ENCODE results near the gene RASAL2.
"Not testable (repeated sequence)": the region's sequence is repeated elsewhere in the genome, so short reads cannot be mapped to it uniquely, and the experiment has no call there.

Gene RASAL2

DNA sequence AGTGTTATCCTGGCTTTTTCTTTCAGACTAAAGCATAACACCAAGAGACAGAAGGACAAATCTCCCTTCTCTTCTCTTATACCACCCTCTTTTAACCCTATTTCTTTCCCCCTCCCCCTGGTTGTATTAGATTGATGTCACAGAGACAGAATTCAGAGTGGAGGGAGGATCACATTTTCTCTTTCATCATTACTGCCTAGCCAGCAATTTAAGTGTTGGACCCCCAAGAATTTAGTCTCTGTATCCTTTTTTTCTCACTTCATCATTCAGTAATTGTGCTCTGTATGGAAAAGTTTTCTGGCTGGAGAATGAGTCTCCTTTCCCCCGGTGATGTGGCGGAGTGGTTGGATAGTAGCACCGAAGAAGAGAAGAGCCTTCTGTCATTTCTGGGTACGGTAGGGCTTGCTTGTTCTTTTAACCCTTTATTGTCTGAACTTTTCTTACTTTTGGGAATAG lies 278.1 kb downstream of the RASAL2 start:
- no peak for DNase-seq (ENCODE audit: low read depth in 1 of 2, low spot score in 1 of 2)

- DNase-seq (ENCODE audit: low read depth in 1 of 2, low spot score in 1 of 2): no peak
Measured at GRCh38 chr1:178374016-178374415, 280.1 kb downstream of the RASAL2 start.

DNA sequence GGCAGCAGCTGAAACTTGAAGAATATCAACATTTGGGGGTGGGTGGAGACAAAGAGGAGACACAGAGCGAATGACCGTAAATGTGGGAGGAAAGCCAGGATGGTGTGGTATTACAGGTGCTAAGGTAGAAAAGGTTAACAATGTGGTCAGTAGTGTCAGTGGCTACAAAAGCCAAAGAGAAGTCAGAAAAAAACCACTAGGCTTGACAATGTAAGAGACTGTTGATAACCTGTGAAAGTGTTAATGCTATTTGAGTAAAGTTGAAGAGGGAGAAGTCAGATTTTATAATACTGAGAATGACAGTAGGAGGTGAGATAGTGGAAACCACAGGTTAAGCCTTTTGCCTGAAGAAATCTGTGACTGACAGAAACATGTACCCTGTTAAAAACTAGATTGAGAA lies 282.1 kb downstream of the RASAL2 start:
- DNase-seq (ENCODE audit: low read depth in 1 of 2, low spot score in 1 of 2): no peak

- no peak for DNase-seq (ENCODE audit: low read depth in 1 of 2, low spot score in 1 of 2)
Measured at GRCh38 chr1:178379807-178380206, 285.9 kb downstream of the RASAL2 start.

- DNase-seq (ENCODE audit: low read depth in 1 of 2, low spot score in 1 of 2): no peak
Measured at GRCh38 chr1:178382372-178382771, 288.5 kb downstream of the RASAL2 start.

DNA sequence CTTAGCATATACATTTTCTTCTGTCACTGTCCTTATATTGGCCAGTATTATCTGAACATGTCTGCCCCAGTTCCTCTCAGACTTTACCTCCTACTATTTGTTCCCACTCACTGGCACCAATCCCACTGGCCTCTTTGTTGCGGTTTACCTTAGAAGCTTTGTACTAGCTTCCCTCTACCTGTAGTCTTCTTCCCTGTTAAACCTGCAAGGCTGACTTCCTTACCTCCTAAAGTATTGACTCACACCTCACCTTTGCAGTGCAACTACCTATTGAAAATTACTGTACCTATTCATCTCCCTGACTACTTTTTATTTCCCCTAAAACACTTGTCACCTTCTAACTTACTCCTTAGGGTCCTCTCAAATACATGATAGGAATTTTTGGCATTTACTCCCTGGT lies 291.8 kb downstream of the RASAL2 start:
- DNase-seq (ENCODE audit: low read depth in 1 of 2, low spot score in 1 of 2): no peak

- no peak for DNase-seq (ENCODE audit: low read depth in 1 of 2, low spot score in 1 of 2)
Measured at GRCh38 chr1:178388418-178389145, 294.7 kb downstream of the RASAL2 start.

DNA sequence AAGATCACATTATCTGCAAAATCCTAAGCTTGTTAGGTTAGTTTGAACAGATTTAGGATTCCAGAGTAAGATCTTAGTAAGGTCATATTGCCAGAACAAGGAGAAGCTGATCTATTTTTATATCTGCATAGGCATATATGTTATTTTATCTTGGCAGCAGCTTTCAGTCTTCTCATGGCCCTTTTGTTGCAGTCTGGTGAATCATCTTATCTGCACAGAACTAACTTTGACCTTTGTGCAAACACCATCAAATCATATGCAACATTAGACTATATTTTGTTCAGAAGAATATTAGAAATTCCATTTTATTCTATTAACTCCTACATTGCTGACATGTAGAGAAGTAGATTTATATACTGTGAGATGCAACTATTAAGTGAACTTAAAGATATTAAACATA lies 295.5 kb downstream of the RASAL2 start:
- no peak for DNase-seq (ENCODE audit: low read depth in 1 of 2, low spot score in 1 of 2)

- not testable (repeated sequence) for DNase-seq (ENCODE audit: low read depth in 1 of 2, low spot score in 1 of 2)
Measured at GRCh38 chr1:178390280-178390679, 296.4 kb downstream of the RASAL2 start.

DNA sequence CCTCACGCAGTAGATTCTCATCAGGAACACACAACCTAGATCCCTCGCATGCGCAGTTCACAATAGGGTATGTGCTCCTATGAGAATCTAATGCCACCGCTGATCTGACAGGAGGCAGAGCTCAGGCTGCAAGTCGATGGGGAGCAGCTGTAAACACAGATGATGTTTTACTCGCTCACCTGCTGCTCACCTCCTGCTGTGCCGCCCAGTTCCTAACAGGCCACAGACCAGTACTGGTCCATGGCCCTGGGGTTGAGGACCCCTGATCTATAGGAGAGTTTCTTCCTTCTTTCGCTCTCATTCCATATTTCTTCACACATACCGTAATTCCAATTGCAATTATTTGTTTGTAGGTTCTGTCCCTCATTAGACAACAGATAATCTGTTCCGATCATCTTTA lies 299.5 kb downstream of the RASAL2 start:
- no peak for DNase-seq (ENCODE audit: low read depth in 1 of 2, low spot score in 1 of 2)

- DNase-seq (ENCODE audit: low read depth in 1 of 2, low spot score in 1 of 2): no peak
Measured at GRCh38 chr1:178396789-178397188, 302.9 kb downstream of the RASAL2 start.

DNA sequence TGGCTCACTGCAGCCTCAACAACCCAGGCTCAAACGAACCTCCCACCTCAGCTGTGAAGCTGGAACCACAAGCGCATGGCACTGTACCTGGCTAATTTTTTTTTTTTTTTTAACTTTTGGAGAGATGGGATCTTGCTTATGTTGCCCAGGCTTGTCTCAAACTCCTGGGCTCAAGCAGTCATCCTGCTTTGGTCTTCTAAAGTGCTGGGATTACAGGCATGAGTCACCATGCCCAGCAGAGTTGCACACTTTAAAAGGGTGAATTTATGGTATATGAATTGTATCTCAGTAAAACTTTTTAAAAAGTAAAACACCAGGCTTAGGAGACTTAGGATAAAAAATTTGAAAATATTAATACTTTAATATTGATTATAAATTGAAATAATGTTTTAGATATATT lies 303.8 kb downstream of the RASAL2 start:
- DNase-seq (ENCODE audit: low read depth in 1 of 2, low spot score in 1 of 2): no peak

- no peak for DNase-seq (ENCODE audit: low read depth in 1 of 2, low spot score in 1 of 2)
Measured at GRCh38 chr1:178399177-178399728, 305.3 kb downstream of the RASAL2 start.

DNA sequence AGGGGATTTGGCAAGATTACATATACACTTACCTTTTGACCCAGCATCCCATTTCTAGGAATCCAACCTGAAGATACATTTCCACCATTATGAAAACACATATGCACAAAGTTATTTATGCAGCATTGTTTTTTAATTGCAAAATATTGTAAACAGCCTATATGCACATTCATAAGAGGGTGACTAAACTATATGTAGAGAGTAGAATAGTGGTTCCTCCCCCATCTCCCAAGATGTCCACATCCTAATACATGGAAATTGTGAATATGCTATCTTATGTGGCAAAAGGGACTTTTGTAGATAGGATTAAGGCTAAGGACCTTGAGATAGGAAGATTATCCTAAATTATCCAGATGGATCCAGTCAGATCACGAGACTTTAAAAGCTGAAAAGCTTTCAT lies 311.2 kb downstream of the RASAL2 start:
- no peak for DNase-seq (ENCODE audit: low read depth in 1 of 2, low spot score in 1 of 2)

DNA sequence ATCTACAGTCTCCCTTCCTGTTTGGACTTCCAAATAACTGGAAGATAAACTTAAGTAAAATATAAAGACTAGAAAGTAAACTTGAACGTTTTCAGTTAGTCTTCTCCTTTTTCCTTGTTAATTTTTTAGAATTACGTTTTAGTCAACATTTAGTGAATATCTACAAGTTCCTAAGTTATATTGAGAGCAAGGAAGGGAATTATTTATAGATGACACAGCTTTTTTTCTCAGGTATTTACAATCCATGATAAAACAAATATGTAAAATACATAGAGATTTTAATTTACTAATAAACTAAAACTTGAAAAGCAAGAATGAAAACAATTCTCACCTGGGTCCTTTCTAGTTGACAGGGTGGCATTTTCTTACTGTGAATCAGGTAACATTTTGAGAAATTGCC lies 313.3 kb downstream of the RASAL2 start:
- DNase-seq (ENCODE audit: low read depth in 1 of 2, low spot score in 1 of 2): no peak

GRCh38 chr1:178407655-178408054 lies 313.8 kb downstream of the RASAL2 start:
- DNase-seq (ENCODE audit: low read depth in 1 of 2, low spot score in 1 of 2): no peak

GRCh38 chr1:178408871-178409270 lies 315.0 kb downstream of the RASAL2 start:
- DNase-seq (ENCODE audit: low read depth in 1 of 2, low spot score in 1 of 2): no peak

DNA sequence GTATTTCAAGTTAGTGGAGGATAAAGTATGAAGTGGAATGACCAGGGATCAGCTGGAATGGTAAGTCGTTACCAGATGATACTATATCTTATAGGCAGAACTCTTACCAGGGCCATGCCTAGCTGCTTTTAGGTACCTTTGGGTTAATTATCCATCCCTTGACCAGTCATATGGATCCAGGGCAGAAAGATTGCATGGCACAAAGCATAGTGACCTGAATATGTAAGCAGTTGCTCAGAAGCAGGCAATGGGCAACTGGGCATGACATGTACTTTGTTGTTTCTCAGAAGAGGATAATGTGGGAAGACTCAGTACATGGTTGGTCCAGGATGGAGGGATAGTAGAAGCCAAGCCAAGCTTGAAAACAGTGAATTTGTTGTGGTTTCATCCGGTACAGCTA lies 315.6 kb downstream of the RASAL2 start:
- no peak for DNase-seq (ENCODE audit: low read depth in 1 of 2, low spot score in 1 of 2)

GRCh38 chr1:178411756-178412399 lies 318.0 kb downstream of the RASAL2 start:
- no peak for DNase-seq (ENCODE audit: low read depth in 1 of 2, low spot score in 1 of 2)

DNA sequence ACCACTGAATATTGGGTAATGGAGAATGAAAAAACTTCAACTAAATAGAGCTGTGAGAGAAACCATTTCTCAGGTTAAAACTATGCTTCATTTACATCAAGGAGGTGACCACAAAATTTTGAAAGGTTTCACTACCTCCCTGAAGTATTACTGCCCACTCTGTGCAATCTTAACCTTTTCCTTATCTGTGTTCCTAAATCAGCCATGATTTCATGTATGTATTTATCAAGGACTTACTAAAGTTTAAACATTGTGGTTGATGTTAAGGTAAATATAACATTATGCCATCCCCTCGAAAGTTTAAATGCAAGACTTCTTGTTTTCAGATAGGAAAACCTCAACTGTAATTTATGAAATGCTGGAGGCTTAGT lies 318.5 kb downstream of the RASAL2 start:
- no peak for DNase-seq (ENCODE audit: low read depth in 1 of 2, low spot score in 1 of 2)

DNA sequence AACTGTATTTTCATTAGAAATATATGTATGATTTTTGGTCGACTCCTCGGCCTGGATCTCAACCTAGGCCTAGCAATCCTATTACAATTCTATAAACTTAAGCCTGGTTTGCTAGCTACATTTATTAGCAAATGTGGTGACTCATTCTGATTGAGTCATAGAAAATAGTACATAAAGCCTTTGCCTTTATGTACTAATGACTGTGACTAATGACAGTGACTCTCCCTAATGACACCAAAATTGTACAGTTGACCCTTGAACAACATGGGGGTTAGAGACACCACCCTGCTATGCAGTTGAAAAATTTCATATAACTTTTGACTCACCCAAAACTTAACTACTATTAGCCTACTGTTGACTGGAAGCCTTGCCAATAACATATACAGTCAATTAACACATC lies 324.0 kb downstream of the RASAL2 start:
- DNase-seq (ENCODE audit: low read depth in 1 of 2, low spot score in 1 of 2): no peak

DNA sequence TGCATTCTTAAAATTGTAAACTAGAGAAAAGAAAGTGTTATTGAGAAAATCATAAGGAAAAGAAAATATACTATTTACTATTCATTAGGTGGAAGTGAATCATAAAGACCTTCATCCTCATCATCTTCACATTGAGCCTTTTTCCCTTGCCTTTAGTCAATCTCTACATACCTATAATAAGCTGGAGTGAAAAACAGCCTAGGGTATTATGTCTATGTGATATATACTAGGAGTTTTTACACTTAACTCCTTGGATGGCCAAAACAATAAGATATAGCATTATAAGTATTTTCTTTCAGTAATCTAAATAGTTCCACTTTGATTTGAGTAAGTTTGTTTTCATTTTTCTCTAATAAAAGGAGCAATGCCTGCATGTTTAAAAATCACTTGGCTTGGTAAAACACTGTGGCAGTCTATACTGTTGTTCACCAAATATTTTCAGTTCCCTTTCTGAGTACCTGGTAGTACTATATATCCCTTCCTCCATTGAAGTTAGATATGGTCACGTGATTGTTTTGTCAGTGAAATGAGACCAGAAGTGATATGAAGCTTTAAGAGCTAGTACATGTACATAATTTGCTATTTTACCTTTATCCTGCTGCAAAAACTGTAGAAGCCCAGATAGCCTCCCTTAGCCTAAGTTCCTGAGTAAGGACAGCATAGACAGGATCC lies 324.5 kb downstream of the RASAL2 start:
- no peak for DNase-seq (ENCODE audit: low read depth in 1 of 2, low spot score in 1 of 2)
